Ishikawa (cell line): ENCODE results near the gene CCDC183.

Source experiments
- CEBPB ChIP-seq: IDR thresholded peaks from 2 replicates; pipeline ENCODE4 v1.6.1; 2012
- CREB1 ChIP-seq: IDR thresholded peaks from 2 replicates; pipeline ENCODE4 v1.6.1; 2012; ENCODE audit warnings: low read depth
- EGR1 ChIP-seq: IDR thresholded peaks from 2 replicates; pipeline ENCODE4 v1.6.1; 2012
- EP300 ChIP-seq: IDR thresholded peaks from 2 replicates; pipeline ENCODE4 v1.6.1; 2012; ENCODE audit warnings: borderline replicate concordance
- FOXM1 ChIP-seq: IDR thresholded peaks from 2 replicates; pipeline ENCODE4 v1.6.1; 2012; ENCODE audit warnings: low read depth, borderline replicate concordance
- NFIC ChIP-seq: IDR thresholded peaks from 2 replicates; pipeline ENCODE4 v1.6.1; 2012
- RAD21 ChIP-seq: IDR thresholded peaks from 2 replicates; pipeline ENCODE4 v1.6.1; 2012; ENCODE audit warnings: low read depth
- REST ChIP-seq: IDR thresholded peaks from 2 replicates; pipeline ENCODE4 v1.6.1; 2012; ENCODE audit warnings: low read depth, mild to moderate bottlenecking
- TAF1 ChIP-seq: IDR thresholded peaks from 2 replicates; pipeline ENCODE4 v1.6.1; 2012; ENCODE audit warnings: low read depth, mild to moderate bottlenecking
- TCF12 ChIP-seq: IDR thresholded peaks from 2 replicates; pipeline ENCODE4 v1.6.1; 2012; ENCODE audit warnings: low read depth
- TEAD4 ChIP-seq: IDR thresholded peaks from 2 replicates; pipeline ENCODE4 v1.6.1; 2012
- YY1 ChIP-seq: IDR thresholded peaks from 2 replicates; pipeline ENCODE4 v1.6.1; 2012; ENCODE audit warnings: low read depth
- ZBTB7A ChIP-seq: IDR thresholded peaks from 2 replicates; pipeline ENCODE4 v1.6.1; 2012; ENCODE audit warnings: low read depth
- TF ChIP-seq, protein P1 (sequence below): IDR thresholded peaks from 2 replicates; pipeline ENCODE4 v1.6.1; 2012
- TF ChIP-seq, protein P2 (sequence below): IDR thresholded peaks from 2 replicates; pipeline ENCODE4 v1.6.1; 2012

The CCDC183 gene

GRCh38 chr9:136854842-136855460, 58.8 kb downstream of the CCDC183 start:
- TF ChIP-seq CEBPB = no peak
- TF ChIP-seq, protein P1, sequence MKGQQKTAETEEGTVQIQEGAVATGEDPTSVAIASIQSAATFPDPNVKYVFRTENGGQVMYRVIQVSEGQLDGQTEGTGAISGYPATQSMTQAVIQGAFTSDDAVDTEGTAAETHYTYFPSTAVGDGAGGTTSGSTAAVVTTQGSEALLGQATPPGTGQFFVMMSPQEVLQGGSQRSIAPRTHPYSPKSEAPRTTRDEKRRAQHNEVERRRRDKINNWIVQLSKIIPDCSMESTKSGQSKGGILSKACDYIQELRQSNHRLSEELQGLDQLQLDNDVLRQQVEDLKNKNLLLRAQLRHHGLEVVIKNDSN = no peak

DNA sequence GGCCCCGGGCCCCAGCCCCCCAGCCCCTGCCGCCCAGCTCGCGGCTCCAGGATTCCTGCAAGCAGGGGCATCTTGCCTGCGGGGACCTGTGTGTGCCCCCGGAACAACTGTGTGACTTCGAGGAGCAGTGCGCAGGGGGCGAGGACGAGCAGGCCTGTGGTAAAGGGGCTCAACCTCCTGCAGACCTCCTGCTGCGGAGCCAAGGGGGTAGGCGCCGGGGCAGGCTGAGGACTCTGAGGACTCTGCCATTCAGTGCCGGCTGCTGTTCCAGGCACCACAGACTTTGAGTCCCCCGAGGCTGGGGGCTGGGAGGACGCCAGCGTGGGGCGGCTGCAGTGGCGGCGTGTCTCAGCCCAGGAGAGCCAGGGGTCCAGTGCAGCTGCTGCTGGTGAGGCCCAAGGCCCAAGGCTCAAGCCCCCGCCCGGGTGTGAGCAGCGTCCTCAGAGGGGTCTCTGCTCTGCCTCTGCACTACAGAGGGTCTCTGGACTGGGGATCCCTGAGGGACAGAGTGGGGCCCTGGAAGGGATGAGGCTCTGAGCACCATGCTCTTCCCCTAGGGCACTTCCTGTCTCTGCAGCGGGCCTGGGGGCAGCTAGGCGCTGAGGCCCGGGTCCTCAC, 59.4 kb downstream of the CCDC183 start:
- TF ChIP-seq, protein P2, sequence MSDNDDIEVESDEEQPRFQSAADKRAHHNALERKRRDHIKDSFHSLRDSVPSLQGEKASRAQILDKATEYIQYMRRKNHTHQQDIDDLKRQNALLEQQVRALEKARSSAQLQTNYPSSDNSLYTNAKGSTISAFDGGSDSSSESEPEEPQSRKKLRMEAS = no peak
- TF ChIP-seq REST (no peak), TEAD4 (no peak), CREB1 (no peak), NFIC (no peak), EP300 (no peak), EGR1 (no peak), FOXM1 (no peak), CEBPB (no peak), TCF12 (no peak), ZBTB7A (no peak), TAF1 (no peak), RAD21 (no peak), YY1 (no peak)
- TF ChIP-seq, protein P1 = no peak

GRCh38 chr9:136856079-136856476, 59.9 kb downstream of the CCDC183 start:
- TF ChIP-seq EP300 (no peak), YY1 (no peak), CREB1 (no peak), TAF1 (no peak), TCF12 (no peak), ZBTB7A (no peak)
- TF ChIP-seq, protein P2 = no peak

DNA sequence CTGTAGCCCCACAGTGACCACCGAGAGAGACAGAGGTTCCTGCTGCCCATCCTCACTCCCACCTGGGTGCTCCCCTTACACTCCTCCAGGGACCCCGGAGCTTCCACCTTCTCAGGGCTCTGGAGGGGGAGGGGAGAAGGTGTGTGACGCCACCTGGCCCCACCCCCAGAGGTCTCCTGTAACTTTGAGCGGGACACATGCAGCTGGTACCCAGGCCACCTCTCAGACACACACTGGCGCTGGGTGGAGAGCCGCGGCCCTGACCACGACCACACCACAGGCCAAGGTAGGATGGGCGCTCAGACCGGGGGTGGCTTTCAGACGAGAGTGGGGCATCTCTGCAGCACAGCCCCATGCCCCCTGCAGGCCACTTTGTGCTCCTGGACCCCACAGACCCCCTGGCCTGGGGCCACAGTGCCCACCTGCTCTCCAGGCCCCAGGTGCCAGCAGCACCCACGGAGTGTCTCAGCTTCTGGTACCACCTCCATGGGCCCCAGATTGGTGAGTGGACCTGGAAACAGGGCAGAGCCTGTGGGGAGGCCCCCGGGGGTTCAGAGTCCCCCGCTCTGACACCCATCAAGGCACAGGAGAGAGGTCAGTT, 60.5 kb downstream of the CCDC183 start:
- TF ChIP-seq NFIC = no peak
- 0 out of 2 replicates have a peak, but pooled peaks have one; percentile 31 for TF ChIP-seq ZBTB7A
- TF ChIP-seq, protein P2 = no peak
- no peak for TF ChIP-seq TCF12
- no peak for TF ChIP-seq TEAD4
- TF ChIP-seq, protein P1 = no peak
- no peak for TF ChIP-seq REST
- no peak for TF ChIP-seq EGR1

- no peak for TF ChIP-seq ZBTB7A
- TF ChIP-seq YY1 = no peak
- no peak for TF ChIP-seq CEBPB
- no peak for TF ChIP-seq TEAD4
- no peak for TF ChIP-seq REST
- TF ChIP-seq FOXM1 = no peak
- no peak for TF ChIP-seq RAD21
- TF ChIP-seq EP300 = no peak
- TF ChIP-seq, protein P1 = no peak
- no peak for TF ChIP-seq EGR1
- TF ChIP-seq TAF1 = no peak
- TF ChIP-seq, protein P2 = no peak
- TF ChIP-seq NFIC = no peak
- TF ChIP-seq CREB1 = no peak
- no peak for TF ChIP-seq TCF12
Observed at GRCh38 chr9:136857166-136857565, 61.0 kb downstream of the CCDC183 start.
